Measurements from ENCODE around the gene KIAA1328.
A peak's percentile ranks its signal among the peaks of the same experiment; 100 is the strongest.

The KIAA1328 gene

DNA sequence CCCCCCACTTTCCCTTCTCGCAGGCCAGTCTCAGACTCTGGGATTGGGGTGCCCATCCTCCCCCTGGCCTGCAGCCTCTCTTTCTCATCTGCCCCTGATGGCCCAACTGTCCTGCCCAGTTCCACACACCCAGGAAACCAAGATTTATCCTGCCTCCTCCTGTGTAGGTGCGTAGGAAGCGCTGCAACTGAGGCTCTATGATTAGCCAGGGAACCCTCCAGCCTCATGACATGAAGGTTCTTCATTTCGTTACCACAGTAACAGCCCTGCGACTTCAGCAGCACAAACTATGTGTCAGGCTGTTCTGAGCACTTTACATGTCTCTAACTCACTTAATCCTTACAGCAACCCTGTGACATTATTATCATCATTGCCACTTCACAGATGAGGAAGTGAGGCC is 430.8 kb downstream of the KIAA1328 start:
- no peak for DNase-seq

DNA sequence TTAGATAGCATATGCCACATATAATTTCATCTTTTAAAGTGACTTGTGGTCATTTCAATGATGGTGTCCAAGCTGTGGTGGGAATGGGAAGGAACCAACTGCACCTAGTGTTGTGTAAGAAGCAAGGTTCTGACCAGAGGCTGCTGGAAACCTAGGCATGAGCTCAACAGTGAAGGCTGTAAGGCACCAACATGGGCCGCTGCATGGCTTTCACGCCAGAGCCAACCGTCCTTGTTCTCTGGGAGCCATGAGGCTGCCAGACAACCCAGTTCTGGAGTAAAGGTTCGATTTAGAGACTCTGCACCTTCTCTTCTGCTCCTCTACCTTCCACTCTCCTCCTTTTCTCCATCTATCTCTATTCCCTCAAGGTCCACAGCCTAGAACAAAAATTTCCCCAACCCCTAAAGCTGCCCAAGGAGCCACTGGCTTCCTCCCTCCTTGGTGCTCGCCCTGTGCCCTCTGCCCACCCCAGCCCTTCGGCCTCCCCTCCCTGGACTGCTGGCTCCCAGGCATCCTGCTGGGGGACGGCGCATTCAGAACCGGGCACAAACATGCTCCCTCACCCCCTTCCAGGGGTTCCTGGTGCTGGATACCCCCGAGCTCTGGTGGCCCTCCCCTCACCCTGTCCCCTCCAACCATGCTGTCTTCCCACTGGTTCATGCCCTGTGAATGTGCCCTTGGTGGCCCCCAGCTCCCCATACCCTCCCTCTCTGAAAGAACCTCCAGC is 431.6 kb downstream of the KIAA1328 start:
- DNase-seq = no peak

DNA sequence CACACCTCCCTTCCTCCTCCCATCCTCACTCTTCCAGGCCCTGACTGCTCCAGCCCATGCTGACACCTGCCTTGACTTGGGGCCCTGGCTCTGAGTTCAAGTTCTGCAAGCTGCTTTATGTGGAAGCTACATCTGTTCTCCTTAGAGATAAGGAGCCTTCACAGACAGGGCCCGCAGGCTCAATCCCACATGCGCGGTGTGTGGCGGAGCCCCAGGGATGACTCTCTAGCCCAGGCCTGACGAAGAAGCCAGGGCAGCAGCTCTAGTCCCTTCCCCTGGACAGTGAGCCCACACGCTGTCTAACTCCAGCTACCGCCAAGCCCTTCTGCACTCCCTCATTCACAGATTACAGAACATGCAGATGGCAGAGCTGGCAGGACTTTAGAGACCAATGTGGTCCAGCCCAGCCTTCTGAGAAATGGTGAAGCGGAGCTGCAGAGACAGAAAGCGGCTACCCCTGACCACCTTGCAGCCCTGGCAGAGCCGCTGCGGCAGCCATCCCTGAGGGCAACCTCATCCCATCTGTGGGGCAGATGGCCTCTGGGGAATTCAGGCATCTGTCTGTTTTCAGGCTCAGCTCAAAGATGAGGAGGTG is 432.4 kb downstream of the KIAA1328 start:
- DNase-seq = no peak

DNA sequence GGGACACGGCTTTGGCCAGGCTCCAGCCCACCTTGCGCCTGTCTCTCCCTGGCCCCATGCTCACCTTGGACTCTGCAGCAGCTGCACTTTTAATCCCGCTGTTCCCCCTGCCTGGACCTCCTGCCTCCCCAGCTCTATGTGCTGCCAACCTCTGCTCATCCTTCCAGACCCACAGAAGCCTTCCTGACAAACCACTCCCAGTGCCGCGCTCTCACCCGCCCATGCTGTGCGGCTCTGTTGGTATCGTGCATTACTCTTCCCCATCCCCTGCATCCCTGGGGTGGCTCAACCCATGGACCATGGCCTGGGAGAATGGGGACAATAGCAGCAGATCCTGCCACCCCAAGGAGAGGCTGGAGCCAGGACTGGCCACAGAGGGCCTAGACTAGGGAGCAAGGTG is 433.1 kb downstream of the KIAA1328 start:
- DNase-seq = no peak

DNA sequence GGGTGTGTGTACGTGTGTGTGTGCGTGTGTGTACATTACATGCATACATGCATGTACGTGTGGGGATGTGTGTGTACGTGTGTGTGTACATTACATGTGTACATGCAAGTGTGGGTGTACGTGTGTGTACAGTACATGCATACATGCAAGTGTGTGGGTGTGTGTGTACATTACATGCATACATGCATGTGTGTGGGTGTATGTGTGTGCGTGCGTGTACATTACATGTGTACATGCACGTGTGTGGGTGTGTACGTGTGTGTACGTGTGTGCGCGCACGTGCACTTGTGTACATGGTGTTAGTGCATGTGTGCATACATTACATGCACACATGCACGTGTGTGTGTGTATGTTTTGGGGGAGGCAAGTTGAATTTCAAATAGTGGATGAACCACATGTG is 436.0 kb downstream of the KIAA1328 start:
- DNase-seq = no peak

DNA sequence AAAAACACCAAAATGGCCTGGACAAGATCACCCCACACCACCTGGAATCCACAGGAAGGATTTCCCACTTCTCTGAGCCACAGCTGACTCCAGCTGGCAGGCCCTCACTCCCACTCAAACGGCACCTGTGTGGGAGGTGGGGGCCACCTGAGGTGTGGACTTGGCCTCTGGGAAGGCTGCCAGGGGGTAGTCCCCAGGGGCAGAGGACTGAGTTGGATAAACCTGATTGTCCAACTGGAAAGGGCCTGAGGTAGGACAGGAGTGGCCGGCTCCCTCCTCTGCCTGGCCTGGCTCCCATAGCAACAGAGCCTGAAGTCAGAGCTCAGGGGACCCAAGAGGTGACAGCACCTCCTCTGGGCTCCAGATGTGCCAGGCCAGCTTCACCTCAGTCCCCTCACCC is 436.5 kb downstream of the KIAA1328 start:
- no peak for DNase-seq

DNA sequence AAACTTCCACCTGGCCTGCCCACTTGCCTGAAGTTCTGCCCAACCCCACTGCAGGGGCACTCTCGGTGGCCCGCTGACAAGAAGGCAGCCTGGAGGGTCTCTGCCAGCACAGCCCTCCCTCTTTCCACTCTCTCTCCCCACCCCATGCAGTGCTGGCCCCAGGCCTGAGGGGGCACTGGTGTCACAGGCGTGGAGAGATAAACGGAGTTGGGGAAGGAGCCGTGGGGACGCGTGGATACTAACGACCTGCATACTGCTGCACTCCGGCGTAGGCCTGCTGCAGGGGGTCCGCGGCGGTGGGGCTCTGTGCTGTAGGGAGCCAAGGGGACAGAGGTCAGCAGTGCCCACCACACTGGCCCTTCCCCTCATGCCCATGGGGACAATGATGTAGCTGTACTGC is 437.4 kb downstream of the KIAA1328 start:
- no peak for DNase-seq

DNA sequence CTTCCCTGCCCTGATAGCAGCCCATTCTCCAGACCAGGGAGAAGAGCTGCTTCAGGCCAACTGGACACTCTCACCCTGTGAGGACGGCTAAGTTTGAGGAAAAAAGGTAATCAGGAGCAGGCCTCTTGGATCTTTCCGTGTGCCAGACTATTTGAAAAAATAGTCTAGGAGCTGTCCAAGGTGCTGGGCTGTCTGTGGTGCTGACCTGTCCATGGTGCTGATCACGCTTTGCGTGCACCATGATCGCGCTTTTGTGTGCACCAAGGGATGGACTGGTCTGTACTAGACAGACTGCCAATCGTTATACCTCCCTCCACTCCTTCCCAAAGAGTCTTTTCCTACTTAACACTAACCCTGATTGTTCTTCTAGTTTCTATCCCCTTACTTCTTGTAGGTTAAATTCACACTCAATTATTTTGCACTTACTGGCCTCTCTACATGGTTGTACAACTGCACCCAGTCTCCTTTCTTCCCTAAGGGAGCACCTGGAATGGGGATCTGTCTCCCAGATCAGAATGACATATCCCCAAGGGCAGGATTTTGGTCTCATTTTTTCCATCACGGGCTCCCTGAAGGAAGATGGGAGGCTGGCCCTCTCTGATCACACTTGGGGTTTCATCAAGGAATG is 441.2 kb downstream of the KIAA1328 start:
- peak in 1 of 4 experiments; percentile 1 for DNase-seq

DNA sequence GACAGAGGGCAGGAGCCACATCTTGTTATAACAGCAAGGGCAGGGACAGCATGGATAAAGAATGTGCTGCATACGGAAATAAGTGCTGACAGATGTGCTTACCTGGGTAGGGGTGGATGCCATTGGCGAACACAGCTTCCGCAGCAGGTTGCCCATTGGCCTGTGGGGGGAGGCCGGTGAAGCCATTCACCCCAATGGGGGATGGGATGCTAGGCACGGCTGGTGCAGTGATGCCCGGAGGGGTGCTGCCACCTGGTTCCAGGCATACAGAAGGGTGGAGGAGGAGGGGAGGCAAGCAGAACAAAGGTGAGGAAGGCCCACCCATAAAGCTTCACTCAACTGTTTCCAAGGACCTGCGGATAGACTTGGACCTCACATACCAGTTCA is 441.7 kb downstream of the KIAA1328 start:
- DNase-seq = no peak

DNA sequence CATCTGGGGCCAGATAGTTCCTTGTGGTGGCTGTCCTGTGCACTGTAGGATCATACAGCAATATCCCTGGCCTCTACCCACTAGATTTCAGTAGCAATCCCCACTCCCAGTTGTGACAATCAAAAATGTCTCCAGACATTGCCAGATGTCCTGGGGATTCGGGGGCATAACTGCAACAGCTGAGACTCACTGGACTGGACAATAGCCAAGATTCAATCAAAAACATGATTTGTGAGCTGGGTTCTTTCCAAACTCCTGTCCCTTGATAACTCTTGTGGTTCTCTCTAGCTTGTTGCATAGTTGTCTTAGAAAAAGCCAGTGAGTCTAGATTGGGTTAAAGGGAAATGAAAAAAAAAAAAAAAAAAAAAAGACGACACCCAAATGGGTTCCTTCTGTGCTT is 443.3 kb downstream of the KIAA1328 start:
- DNase-seq = no peak

DNA sequence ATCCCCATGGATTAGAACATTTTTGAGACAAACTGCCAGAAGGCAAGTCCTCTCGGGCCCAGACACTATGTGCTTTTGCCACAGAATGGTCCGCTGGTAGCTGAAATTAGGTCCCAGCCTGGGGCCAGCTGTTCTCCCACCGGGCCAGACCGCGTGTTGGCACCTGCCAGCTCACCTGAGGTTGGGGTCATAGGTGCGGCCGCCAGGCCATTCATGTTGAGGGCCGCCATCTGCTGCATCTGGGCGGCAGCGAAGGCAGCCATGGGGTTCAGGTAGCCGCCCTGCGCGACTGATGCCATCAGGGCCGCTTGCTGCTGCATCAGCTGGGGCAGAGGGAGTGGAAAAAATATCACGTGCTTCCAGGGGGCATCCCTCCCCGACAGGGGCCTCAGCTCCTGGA is 443.9 kb downstream of the KIAA1328 start:
- no peak for DNase-seq

DNA sequence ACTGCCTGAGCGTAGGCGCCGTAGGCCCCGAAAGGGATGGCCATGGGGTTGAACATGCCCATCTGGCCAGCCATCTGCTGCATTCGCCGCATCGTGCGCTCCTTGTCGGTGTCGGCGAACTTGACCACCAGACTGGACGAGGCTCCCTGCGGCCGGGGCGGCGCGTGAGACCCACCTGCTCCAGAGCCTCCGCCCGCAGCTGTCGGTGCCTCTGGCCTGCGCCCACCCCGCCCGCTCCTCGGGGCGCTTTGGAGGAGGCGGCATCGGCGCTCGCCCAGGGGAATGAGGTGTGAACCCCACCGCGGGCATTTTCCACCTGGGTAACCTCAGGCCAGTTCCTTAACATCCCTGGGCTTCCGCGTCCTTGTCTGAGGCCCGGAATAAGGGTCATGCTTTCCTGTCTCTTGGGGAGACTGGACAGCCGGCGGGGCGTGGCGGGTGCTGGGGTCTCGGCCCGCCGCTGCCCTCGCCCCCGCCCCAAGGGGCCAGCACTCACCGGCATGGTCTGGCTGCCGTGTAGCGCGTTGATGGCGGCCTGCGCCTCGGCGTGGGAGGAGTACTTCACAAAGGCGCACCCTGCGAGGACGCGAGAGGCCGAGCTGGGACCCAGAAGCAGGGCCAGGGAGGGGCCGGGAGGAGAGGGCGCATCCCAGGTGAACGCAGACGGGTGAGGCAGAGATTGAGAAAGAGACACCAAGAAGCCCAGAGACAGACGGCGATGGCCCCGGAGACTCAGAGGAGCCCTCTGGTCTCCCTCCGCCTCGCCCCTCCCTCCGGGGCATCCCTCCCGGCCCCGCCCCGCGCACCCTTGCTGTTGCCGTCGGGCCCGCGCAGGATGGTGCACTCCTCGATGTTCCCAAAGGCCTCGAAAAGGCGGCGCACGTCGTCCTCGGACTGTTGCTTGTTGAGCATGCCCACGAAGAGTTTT is 445.6 kb downstream of the KIAA1328 start:
- no peak for DNase-seq

DNA sequence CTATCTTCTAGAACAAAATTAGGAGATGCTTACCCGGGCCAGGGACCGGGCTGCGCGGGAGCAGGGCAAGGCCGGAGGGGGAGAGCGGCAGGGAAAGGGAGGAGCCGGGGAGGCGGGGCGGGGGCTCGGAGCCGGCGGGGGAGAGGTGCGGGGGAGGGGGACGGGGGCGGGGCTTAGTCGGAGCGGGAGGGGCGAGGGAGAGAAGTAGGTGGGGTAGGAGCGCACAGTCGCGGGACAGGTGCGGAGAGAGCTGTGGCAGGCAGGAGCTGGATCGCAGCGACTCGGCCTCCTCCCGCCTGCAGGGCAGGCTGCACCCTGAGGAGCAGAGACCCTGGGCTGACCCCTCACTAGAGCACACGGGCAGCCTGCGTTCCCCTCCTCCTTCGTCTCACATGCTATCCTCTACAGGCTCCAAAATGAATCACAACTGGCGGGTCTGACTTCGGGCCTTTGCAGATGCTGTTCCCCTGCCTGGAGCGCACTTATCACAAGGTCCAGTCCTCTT is 446.4 kb downstream of the KIAA1328 start:
- DNase-seq = no peak

DNA sequence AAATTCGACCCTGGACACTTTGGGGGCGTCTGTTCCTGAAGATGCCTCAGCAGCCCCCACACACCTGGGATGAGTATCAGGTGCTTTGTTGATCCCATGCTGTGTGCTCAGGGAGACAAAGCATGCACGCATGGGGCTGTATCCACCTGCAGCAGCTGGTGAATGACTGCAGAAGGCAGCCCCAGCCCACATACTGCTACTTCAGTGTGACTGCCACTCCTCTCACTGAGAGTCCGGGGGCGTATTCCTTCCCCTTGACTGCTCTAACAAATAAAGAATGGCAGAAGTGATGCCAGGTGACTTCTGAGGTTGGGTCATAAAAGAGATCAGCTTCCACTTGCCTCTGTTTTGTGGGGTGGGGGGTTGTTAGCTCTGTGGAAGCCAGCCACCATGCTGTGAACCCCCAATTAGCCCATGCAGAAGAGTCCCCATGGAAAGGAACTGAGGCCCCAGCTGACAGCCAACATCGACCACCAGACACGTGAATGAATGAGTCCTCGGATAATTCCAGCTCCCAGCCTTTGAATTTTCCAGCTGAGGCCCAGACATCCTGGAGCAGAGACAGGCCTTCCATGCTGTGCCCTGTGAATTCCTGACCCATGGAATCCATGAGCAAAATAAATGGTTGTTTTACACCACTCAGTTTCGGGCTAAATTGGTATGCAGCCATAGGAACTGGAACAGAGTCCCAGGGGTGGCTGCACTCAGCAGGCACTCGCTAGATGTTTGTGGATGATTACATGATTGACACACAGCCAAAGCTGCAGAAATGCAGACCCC is 447.4 kb downstream of the KIAA1328 start:
- no peak for DNase-seq

DNA sequence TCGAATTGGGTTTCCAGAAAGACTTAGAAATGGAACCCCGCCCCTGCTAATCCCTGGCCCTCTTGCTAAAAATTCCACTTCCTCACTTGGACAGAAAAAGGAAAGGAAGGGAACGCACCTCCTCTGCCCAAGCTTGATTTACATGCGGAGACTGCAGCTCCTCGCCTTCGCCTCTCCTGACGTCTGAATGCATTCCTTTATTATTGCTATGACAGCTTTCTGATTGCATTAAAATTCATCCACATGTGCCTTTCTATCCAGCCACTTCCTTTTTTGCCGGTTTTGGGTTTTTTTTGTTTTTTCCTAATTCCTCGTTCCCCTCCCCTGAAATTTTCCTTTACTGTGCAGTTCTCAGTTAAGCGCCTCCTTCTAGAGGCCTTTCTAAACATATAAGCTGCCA is 448.9 kb downstream of the KIAA1328 start:
- DNase-seq = no peak
